GM12865 (cell line): ENCODE data around the gene PER2.

Experiments
- DNase-seq: peaks from one replicate; pipeline ENCODE4 v3.0.0; 2010; ENCODE audit warnings: low read depth
- H3K4me3 ChIP-seq: 2 replicates; pipeline ENCODE4 v1.5.1; 2011; ENCODE audit warnings: mild to moderate bottlenecking, low read depth, low read length, control low read depth
- TF ChIP-seq, protein P1 (sequence below): IDR thresholded peaks from 2 replicates; pipeline ENCODE4 v1.5.1; 2011; ENCODE audit warnings: low read length, control low read depth, low read depth, inconsistent platforms; ENCODE audit not compliant: insufficient read depth; ENCODE audit errors: missing control alignments

The PER2 gene

GRCh38 chr2:238252766-238253630, 35.4 kb downstream of the PER2 start:
- TF ChIP-seq, protein P1, sequence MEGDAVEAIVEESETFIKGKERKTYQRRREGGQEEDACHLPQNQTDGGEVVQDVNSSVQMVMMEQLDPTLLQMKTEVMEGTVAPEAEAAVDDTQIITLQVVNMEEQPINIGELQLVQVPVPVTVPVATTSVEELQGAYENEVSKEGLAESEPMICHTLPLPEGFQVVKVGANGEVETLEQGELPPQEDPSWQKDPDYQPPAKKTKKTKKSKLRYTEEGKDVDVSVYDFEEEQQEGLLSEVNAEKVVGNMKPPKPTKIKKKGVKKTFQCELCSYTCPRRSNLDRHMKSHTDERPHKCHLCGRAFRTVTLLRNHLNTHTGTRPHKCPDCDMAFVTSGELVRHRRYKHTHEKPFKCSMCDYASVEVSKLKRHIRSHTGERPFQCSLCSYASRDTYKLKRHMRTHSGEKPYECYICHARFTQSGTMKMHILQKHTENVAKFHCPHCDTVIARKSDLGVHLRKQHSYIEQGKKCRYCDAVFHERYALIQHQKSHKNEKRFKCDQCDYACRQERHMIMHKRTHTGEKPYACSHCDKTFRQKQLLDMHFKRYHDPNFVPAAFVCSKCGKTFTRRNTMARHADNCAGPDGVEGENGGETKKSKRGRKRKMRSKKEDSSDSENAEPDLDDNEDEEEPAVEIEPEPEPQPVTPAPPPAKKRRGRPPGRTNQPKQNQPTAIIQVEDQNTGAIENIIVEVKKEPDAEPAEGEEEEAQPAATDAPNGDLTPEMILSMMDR, result no peak
- no peak for DNase-seq
- H3K4me3 ChIP-seq, result no peak overlapping the region

GRCh38 chr2:238251986-238252385, 36.4 kb downstream of the PER2 start:
- TF ChIP-seq, protein P1, result no peak
- H3K4me3 ChIP-seq, result no peak overlapping the region
- no peak for DNase-seq

- no peak for DNase-seq
- TF ChIP-seq, protein P1, result no peak
- H3K4me3 ChIP-seq, result no peak overlapping the region
These were observed 37.1 kb downstream of the PER2 start for GRCh38 chr2:238251331-238251730.

- DNase-seq, result no peak
- TF ChIP-seq, protein P1, result no peak
- H3K4me3 ChIP-seq, result no peak overlapping the region
These were observed 37.5 kb downstream of the PER2 start for GRCh38 chr2:238250896-238251295.

- no peak for DNase-seq
These were observed 40.5 kb downstream of the PER2 start for GRCh38 chr2:238247841-238248453.

DNA sequence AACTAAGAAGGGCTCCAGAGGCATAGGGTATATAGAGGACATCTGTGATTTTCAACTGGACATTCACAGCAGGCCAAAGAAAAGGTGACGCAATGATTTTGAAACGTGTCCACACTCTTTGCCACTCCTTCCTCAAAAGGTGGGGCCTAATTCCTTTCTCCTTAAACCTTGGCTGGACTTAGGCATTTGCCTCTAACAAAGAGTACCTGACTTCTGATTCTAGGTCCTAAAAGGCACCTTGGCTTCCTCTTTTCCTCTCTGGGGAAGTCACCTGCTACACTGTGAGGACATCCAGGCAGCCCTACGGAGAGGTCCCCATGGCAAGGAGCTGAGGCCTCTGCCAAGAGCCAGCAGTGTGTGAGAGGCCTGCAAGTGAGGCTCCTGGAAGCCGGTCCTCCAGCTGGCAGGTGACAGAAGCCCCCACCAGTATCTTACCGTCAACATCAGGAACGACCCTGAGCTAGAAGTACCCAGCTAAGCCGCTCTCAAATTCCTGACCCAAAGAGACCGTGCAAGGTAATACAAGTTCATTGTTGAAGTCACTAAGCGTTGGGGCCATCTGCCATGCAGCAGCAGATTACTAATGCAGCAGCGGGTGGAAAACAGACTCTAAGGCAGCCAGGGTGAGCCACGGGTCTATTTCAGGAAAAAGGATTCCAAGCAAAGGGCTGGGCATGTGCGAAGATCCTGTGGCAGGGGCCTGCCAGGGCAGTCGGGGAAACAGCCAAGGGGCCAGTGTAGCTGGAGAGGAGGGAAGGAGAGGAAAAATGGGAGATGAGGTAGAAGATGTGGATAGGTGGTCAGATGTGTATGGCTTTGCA, 41.2 kb downstream of the PER2 start:
- no peak for DNase-seq
- TF ChIP-seq, protein P1, result no peak
- no peak overlapping the region for H3K4me3 ChIP-seq

More at GRCh38 chr2:238247841-238248453, 40.5 kb downstream of the PER2 start:
- H3K4me3 ChIP-seq, result no peak overlapping the region
- TF ChIP-seq, protein P1, result no peak
